LHCN-M2 (cell line): ENCODE measurements around the gene C14orf132. TPM values are rescaled to one million over a fixed set of nuclear protein-coding genes. Genes with fewer than 3 reads are reported as not detected.
"Not testable (repeated sequence)": the region's sequence is repeated elsewhere in the genome, so short reads cannot be mapped to it uniquely, and the experiment has no call there.

ENCODE experiments used
- DNase-seq: peaks from one replicate; pipeline ENCODE4 v3.0.0-alpha.2; 2012; ENCODE audit warnings: low read depth
- total RNA-seq: library from RNA; depleted of rRNA; stranded (reverse); fragments of >200 nt; gene quantifications from 2 replicates; pipeline ENCODE4 v1.2.3, GENCODE V29; 2014

Gene C14orf132
- total RNA-seq, 1 experiment from 2014 or later, result 7.9 TPM

DNA sequence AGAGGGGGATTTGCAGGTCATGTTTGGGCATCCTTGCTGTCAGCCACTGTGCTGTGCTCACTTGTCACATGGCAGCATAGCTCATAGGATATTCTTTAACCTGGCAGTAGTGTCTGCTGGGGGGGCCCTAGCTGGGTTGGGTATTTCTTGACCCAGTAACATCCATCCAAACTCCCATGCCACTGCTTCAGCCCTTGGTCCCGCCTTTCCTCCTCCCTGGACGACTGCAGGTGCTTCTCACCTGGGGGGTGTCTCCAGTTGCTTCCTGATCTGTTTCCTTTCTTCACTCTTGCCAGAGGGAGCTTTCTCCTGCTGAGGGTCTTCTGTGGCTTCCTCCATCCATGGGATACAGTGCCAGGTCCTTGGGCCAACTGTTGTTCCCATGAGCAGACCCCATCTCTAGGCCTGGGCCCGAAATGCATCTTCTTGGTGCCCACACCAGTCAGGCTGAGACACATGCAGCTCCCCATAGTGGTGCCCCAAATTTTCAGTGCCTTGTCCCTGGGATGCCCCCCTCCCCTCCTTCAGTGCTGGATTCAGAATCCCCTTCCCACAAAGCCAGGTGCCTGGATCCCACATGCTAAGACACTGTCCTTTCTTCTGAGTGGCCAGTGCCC, 20.5 kb downstream of the C14orf132 start:
- no peak for DNase-seq

DNA sequence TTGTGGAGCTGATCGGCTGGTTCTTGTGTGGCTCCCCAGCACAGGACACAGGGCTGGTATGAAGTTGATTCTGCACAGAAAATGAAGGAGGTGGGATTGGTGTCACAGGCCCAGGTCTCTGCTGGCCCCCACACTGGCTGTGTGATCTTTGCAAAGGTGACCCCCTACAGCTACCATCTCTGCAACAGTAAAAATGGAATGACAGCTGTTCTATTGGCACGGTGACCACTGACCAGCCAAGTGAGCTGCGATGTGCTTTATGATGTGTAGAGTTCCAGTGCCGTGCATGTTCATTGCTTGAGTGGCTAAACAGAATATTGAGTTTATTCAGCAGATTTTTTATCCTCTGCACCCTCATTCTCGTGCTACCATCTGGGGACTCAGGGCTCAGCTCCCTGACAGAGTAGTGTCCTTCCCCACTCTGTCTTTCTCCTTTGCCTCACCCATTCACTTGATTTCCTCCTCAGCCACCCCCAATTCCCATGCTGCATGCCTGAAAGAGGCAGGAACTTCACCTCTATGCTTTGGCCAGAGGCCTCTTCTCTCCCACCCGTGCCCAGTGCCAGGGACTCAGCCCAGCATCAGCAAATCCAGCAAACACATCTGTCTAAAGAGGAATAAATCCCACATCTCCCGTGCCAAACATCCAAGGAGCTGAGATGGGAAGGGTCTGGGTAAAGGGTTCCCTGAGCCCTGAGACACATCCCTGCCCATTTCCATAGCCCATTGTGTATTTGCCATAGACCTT, 21.2 kb downstream of the C14orf132 start:
- no peak for DNase-seq

- no peak for DNase-seq
These were observed 22.8 kb downstream of the C14orf132 start for GRCh38 chr14:96062010-96062409.

DNA sequence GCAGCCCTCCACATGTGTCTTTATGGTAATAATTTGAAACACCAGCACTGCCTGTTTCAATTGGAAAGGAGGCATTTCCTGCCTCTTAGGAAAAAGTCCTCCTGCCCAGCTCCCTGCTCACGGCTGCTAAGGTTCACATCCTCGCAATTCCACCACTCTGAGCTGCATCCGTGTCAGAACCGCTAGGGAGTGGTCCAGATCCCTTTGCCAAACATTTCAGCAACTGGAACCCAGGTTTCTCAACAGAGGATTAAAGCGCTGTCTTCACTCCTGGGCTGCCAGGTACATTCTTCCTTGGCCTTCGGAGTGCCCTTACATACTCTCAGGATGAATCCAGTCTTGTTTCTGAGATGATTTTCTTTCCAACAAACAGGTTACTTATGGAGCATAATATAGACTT, 23.3 kb downstream of the C14orf132 start:
- DNase-seq, result no peak

DNA sequence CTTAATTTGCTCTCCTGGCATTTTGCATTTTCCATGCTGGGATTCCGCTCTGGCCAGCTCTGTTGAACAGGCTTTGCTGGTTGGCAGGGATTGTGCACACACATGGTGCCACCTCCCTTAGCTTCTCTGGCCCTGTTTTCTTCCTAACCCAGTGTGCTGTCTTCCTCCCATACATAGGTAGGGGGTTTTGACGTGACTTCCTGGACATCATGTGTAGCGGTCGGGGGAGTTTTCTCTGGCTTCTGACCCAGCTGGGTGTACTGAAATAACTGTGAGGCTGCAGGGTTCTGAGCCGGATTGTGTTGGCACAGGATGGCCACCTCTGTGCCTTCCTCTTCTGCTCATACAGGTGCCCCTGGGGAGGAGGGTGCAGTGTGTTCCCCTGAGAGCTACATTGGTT, 25.7 kb downstream of the C14orf132 start:
- DNase-seq, result no peak

GRCh38 chr14:96065661-96066459, 26.7 kb downstream of the C14orf132 start:
- DNase-seq, result no peak

DNA sequence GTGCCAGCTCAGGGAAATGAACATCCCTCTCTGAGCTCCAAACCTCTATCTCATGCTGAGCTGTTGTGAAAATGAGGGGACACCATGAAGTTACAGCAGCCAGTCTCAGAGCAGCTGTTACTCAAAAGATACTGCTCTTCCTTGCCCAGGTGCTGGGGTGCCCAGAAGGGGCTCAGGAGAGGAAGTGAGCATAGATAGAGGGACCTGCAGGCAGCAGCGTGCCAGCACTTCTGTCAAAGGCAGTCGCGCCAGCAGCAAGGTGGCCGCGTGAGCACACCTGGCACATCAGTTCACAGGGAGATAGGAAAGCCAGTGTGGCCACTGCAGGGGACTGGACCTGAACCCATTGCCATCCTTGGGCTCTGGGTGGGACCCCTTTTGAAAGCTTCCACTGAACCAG, 27.8 kb downstream of the C14orf132 start:
- DNase-seq, result no peak

DNA sequence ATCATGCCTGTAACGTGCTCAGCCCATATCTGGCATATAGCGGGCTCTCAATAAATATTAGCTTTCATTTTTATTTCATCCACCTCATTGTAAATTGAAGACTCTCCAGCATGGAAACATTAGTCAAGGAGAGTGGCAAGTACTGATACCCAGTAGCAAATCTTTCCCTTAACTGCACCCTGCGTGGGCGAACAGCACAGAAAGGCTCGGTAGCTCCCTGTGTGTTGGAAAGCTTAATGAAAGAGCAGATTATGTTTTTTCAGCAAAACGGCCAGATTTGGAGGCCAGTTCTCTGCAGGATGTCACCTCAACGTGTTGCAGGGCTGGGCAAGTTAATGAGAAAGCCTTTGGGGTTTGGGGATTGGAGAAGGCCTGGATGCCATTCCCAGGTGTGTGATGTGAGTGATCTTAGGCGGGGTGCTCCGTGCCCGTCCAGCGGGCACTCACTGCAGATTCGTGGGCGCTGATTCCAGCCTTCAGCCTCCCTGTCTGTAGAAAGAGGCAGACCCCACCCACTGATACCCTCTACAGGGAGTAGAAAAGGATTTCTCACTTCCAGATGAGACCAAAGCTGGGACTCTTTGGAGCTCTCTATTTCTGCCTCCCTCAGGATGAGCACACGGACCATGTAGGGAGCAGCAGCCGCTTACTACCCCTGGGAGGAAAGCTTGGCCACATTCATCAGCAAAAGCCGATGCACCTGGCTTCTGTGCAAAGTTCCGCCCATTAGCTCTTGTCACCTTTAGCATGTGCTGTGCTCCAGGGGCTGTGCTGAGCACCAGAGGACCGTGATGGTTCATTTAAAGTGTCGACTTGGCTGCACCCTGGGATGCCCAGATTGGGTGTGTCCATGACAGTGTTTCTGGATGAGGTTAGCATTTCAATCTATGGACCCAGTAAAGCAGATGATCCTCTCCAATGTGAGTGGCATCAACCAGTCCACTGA, 29.1 kb downstream of the C14orf132 start:
- DNase-seq, result no peak

DNA sequence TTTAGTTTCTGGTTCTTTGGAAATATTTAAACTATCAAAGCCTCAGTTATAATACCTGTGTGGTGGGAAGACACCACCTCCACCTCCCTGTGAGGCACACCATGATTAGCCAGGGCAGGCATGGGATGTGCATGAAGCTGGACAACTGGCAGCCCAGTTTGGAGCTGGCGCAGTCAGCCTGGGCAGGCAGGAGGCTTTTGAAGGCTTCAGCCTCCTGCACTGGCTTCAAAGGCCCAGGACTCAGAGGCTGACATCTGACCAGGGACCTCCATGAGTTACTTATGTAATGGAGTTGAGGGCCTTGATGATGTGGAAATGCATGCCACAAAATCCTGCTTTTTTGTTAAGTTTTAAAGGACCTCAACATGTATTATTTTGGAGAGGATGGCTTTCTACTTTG, 30.3 kb downstream of the C14orf132 start:
- no peak for DNase-seq

DNA sequence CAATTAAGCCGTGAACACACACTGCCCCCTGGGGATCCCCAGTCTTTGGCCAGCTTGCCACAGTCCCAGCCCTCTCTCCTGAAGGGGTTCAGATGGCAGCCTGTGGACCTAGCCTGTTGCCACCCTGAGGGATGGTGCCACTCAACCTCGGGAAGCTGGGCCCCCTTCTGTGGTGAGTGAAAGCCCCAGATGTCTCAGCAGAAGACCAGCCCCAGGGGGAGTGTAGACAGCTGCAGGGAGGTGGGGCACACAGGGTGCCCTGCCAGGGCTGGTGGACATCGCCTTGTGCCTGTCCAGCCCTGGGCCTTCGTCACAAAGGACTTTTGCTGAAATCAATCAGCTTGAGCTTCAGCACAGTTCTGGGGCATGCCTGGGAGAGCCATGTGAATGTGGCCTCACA, 32.4 kb downstream of the C14orf132 start:
- no peak for DNase-seq

DNA sequence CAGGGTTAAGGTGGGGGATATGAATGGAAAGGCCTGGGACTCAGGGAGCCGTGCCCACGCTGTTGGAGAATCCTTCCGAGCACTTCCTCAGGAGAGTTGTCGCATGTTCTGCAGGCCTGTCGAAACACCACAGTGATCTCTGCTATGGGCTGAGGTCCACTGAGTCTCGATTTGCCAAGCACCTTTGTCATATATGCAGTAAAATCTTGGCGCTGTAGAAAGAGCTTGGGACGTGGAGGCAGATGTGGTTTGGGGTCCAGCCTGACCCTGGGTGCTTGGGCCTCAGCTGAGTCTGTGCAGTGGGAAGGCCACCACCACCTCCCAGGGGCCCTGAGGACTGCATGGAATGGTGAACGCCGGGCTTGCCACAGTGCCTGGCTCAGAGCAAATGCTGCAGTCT, 32.9 kb downstream of the C14orf132 start:
- no peak for DNase-seq

DNA sequence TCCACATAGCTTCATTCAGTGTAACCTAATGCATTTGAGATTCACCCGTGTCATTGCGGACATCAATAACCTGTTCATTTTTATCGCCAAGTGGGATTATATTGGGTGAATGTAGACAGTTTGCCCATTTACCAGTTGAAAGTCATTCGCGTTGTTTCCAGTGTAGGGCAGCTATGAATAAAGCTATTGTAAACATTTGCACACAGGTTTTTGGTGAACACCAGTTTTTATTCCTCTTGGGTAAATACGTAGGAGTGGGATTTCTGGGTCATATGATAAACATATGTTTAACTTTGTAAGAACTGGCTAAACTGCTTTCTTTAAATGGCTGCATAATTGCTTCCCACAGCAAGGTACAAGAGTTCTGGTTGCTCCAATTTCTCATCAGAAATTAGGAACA, 33.6 kb downstream of the C14orf132 start:
- no peak for DNase-seq

DNA sequence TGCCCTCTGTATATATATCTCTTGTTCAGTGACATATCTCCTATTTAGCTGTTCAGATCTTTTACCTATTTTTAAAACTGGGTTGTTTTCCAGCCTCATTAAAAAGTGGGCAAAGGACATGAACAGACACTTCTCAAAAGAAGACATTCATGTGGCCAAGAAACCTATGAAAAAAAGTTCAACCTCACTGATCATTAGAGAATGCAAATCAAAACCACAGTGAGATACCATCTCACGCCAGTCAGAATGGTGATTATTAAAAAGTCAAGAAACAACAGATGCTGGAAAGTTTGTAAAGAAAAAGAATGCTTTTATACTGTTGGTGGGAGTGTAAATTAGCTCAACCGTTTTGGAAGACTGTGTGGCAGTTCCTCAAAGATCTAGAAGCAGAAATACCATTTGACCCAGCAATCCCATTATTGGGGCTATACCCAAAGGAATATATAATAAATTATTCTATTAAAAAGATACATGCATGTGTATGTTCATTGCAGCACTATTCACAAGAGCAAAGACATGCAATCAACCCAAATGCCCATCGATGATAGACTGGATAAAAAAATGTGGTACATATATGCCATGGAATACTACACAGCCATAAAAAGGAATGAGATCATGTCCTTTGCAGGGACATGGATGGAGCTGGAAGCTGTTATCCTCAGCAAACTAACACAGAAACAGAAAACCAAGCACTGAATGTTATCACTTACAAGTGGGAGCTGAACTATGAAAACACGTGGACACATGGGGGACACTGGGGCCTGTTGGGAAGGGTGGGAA, 34.3 kb downstream of the C14orf132 start:
- DNase-seq, result not testable (repeated sequence)

DNA sequence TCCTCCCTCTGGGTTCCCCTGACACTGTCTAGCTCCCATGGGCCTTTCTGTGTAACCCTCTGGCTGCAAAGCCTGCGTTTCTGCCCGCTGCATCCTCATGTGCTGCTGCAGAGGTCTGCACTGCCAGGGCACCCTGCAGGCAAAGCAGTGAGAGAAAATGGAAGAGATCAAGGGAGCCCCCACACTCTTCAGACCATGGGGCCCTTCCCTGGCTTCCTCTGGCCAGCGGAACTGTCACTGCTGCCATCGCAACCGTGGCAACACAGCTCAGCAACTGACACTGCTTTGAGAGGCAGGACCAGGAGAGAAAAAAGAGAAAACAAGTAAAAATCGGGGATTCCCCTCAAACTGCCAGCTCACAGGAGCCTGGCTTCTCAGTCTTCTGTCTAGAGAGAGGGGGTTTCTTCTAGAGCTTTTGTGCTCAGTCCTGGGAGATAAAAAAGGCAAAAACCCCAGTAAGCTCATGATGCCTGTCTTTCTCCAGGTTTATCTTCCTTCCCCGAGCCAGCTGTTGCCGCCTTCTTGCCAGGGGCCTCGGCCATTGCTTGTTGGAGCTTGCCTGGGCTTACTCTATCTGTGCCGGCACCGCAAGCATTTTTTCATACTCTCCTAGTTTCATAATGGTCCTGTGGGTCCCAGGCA, 38.9 kb downstream of the C14orf132 start:
- DNase-seq, result no peak

DNA sequence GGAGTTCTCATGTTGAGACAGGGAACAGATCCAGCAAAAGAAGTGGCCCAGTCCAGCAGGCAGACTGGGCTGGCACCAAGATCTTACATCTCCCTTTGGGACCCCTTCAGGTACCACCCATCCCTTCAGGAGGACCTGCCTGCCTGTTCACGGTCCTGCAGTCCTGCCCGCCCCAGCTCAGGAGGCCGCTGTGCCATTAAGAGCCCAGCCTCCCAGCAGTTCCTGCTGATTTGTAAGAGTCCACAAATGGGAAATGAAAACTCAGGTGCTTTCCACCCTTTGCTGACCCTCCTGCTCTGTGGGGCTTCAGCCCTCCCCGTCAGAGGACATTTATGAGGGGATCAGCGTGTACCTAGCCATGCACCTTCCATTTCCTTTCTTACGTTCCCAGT, 39.5 kb downstream of the C14orf132 start:
- no peak for DNase-seq

DNA sequence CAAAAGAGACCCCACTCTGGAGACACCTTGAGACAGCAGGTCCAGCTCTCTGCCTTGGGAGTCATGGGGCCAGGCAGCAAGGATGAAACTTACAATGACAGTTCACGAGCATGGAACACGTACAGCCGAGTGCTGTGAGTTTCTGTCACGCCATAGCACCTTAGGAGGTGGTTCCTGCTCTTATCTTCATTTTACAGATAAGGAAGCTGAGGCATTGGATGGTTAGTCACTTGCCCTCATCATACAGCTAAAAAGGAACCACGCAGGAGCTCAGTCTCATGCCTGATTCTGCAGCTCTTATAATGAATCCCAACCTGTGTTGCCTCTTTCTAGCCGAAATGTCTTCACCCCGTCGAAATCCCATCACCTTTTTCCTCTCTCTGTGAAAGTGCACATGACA, 39.9 kb downstream of the C14orf132 start:
- no peak for DNase-seq

DNA sequence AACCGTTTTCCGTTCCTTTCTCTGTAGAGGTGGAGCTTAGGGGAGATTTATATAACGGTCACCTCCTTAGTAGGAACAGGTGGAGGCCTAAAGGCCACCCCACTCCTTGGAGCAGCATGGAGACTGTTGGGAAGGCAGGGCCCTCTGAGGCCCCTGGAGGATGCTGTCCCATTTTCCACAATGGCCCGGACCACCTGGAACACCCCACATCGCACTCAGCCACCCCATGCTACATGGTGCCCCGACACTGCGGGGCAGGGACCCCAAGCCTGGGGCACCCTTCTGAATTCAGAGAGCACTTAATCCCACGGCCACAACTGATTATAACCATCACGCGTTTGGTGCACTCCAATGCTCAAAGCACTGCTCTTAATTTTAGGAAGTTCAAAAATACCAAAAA, 41.4 kb downstream of the C14orf132 start:
- no peak for DNase-seq

- DNase-seq, result no peak
These were observed 42.1 kb downstream of the C14orf132 start for GRCh38 chr14:96081224-96081623.

GRCh38 chr14:96081767-96082400, 42.7 kb downstream of the C14orf132 start:
- no peak for DNase-seq
